GM19455 (cell line): ENCODE measurements around the gene GFOD1.

Experiments
- ATAC-seq: cut with Tn5 transposase; IDR thresholded peaks from one replicate; pipeline ENCODE4 v1.9.1; 2021; ENCODE audit not compliant: unreplicated experiment

GFOD1 gene

GRCh38 chr6:13486679-13487121 lies 700 bp downstream of the GFOD1 start:
- ATAC-seq: peak; percentile 26

GRCh38 chr6:13485923-13486562 lies 1.4 kb downstream of the GFOD1 start:
- no peak for ATAC-seq

GRCh38 chr6:13485303-13485702 lies 2.1 kb downstream of the GFOD1 start:
- no peak for ATAC-seq

GRCh38 chr6:13484827-13485226 lies 2.6 kb downstream of the GFOD1 start:
- no peak for ATAC-seq

- no peak for ATAC-seq
These were observed 3.2 kb downstream of the GFOD1 start for GRCh38 chr6:13484138-13484708.

- no peak for ATAC-seq
These were observed 6.5 kb downstream of the GFOD1 start for GRCh38 chr6:13480631-13481501.

GRCh38 chr6:13479971-13480434 lies 7.4 kb downstream of the GFOD1 start:
- ATAC-seq: no peak

- no peak for ATAC-seq
These were observed 8.1 kb downstream of the GFOD1 start for GRCh38 chr6:13479206-13479800.

GRCh38 chr6:13478525-13478966 lies 8.9 kb downstream of the GFOD1 start:
- ATAC-seq: no peak

- no peak for ATAC-seq
These were observed 12.6 kb downstream of the GFOD1 start for GRCh38 chr6:13474787-13475186.

GRCh38 chr6:13474360-13474759 lies 13.0 kb downstream of the GFOD1 start:
- ATAC-seq: no peak

GRCh38 chr6:13473768-13474165 lies 13.6 kb downstream of the GFOD1 start:
- no peak for ATAC-seq

- no peak for ATAC-seq
These were observed 14.2 kb downstream of the GFOD1 start for GRCh38 chr6:13472976-13473767.

GRCh38 chr6:13472099-13472498 lies 15.3 kb downstream of the GFOD1 start:
- no peak for ATAC-seq

- no peak for ATAC-seq
These were observed 16.2 kb downstream of the GFOD1 start for GRCh38 chr6:13471184-13471583.

GRCh38 chr6:13470238-13471140 lies 16.9 kb downstream of the GFOD1 start:
- no peak for ATAC-seq

- no peak for ATAC-seq
These were observed 17.7 kb downstream of the GFOD1 start for GRCh38 chr6:13469693-13470092.

GRCh38 chr6:13468839-13469238 lies 18.6 kb downstream of the GFOD1 start:
- ATAC-seq: no peak

GRCh38 chr6:13467216-13467600 lies 20.2 kb downstream of the GFOD1 start:
- no peak for ATAC-seq
